SU-DHL-6 (cell line): ENCODE measurements around the gene SHTN1.

Experiments
- H2AFZ ChIP-seq: fragments of 200-600 bp; sonication (generic); 2 replicates; pipeline ENCODE4 v1.6.1; 2014; ENCODE audit warnings: low read depth, mild to moderate bottlenecking, moderate library complexity, mixed read lengths, antibody characterized with exemption, low read length; ENCODE audit not compliant: severe bottlenecking
- H3F3A ChIP-seq: fragments of 200-600 bp; shearing (Covaris generic); 2 replicates; pipeline ENCODE4 v1.6.0; 2016; ENCODE audit warnings: antibody characterized with exemption, mild to moderate bottlenecking; ENCODE audit not compliant: insufficient read depth
- H3K27ac ChIP-seq: fragments of 200-600 bp; sonication (generic); 2 replicates; pipeline ENCODE4 v1.5.1; 2016; ENCODE audit warnings: low read depth, mild to moderate bottlenecking, low read length, moderate library complexity, mixed read lengths
- H3K27me3 ChIP-seq: fragments of 200-600 bp; sonication (generic), shearing (Covaris generic); 2 replicates; pipeline ENCODE4 v1.6.0; 2014; ENCODE audit warnings: mild to moderate bottlenecking, low read length
- H3K36me3 ChIP-seq: fragments of 200-600 bp; sonication (generic); 2 replicates; pipeline ENCODE4 v1.6.1; 2014; ENCODE audit warnings: mild to moderate bottlenecking, low read length, mixed read lengths
- H3K4me2 ChIP-seq: fragments of 300-600, 200-600 bp; shearing (Covaris generic), sonication (generic); 2 replicates; pipeline ENCODE4 v1.6.0; 2014; ENCODE audit warnings: low read length, low read depth, mild to moderate bottlenecking; ENCODE audit not compliant: poor library complexity, severe bottlenecking
- H3K4me3 ChIP-seq: fragments of 200-600 bp; sonication (generic); 2 replicates; pipeline ENCODE4 v1.5.1; 2014; ENCODE audit warnings: antibody characterized with exemption, low read length, mild to moderate bottlenecking, mixed read lengths; ENCODE audit not compliant: insufficient read depth, poor library complexity, severe bottlenecking
- H3K79me2 ChIP-seq: fragments of 200-600 bp; sonication (generic); 2 replicates; pipeline ENCODE4 v1.6.1; 2014; ENCODE audit warnings: mild to moderate bottlenecking, low read length, moderate library complexity; ENCODE audit not compliant: insufficient read depth
- H3K9ac ChIP-seq: fragments of 200-600 bp; sonication (generic); 2 replicates; pipeline ENCODE4 v1.7.0; 2014; ENCODE audit warnings: mild to moderate bottlenecking, low read length
- H3K9me2 ChIP-seq: fragments of 200-600 bp; sonication (generic); replicated peaks from 2 replicates; pipeline ENCODE4 v1.6.1; 2014; ENCODE audit warnings: low read length; ENCODE audit not compliant: insufficient read depth
- H3K9me3 ChIP-seq: fragments of 200-600 bp; sonication (generic); 2 replicates; pipeline ENCODE4 v1.6.1; 2014; ENCODE audit warnings: low read length, mixed read lengths; ENCODE audit not compliant: insufficient read depth
- H4K20me1 ChIP-seq: fragments of 200-600 bp; sonication (generic); 2 replicates; pipeline ENCODE4 v1.6.1; 2014; ENCODE audit warnings: low read depth, mild to moderate bottlenecking, antibody characterized with exemption, low read length, moderate library complexity, mixed read lengths
- EZH2phosphoT487 ChIP-seq: fragments of 200-600 bp; sonication (generic), shearing (Covaris generic); conservative IDR thresholded peaks from 2 replicates; pipeline ENCODE4 v1.6.1; 2018; ENCODE audit warnings: mild to moderate bottlenecking, antibody characterized with exemption, low read length, moderate library complexity, mixed read lengths
- TF ChIP-seq, protein P1 (sequence below): fragments of 200-600 bp; sonication (generic); IDR thresholded peaks from one replicate; pipeline ENCODE4 v1.5.1; 2017; ENCODE audit warnings: antibody characterized with exemption, mild to moderate bottlenecking, low read length, moderate library complexity; ENCODE audit not compliant: insufficient read depth, poor library complexity, severe bottlenecking

The SHTN1 gene

DNA sequence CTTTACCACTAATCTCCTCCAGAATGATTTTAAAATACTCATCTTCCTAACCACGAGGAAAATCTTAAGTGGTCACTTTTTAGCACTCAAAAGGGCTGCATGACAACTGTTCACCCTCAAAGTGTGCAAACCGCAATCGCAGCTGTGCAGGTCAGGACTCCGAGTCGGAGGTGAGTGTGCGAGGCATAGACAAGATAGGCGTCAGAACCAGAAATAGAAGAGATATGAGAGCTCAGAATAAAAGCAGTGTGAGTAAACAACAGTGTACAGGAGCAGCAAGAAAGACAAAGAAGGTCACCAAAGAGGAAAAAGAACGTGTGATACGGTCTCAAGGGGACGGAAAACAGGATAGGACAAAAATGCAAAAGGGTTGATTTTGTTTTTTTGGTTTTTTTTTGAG is 173.2 kb downstream of the SHTN1 start:
- Histone ChIP-seq H3K9me3 (no peaks in the 10 kb centered on the region), H3K79me2 (no peaks in the 10 kb centered on the region), H3K9me2 (no peaks in the 10 kb centered on the region), H3K27me3 (no peaks in the 10 kb centered on the region), H3K4me2 (no peak overlapping the region), H3F3A (no peaks in the 10 kb centered on the region), H2AFZ (no peak overlapping the region), H3K4me3 (no peak overlapping the region), H3K27ac (no peak overlapping the region), H3K36me3 (no peaks in the 10 kb centered on the region), H3K9ac (no peak overlapping the region), H4K20me1 (no peaks in the 10 kb centered on the region)
- TF ChIP-seq EZH2phosphoT487, result no peak
- TF ChIP-seq, protein P1, sequence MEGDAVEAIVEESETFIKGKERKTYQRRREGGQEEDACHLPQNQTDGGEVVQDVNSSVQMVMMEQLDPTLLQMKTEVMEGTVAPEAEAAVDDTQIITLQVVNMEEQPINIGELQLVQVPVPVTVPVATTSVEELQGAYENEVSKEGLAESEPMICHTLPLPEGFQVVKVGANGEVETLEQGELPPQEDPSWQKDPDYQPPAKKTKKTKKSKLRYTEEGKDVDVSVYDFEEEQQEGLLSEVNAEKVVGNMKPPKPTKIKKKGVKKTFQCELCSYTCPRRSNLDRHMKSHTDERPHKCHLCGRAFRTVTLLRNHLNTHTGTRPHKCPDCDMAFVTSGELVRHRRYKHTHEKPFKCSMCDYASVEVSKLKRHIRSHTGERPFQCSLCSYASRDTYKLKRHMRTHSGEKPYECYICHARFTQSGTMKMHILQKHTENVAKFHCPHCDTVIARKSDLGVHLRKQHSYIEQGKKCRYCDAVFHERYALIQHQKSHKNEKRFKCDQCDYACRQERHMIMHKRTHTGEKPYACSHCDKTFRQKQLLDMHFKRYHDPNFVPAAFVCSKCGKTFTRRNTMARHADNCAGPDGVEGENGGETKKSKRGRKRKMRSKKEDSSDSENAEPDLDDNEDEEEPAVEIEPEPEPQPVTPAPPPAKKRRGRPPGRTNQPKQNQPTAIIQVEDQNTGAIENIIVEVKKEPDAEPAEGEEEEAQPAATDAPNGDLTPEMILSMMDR, result no peak
